Measurements from ENCODE around the gene CEACAM18. TPM values are rescaled to one million over a fixed set of nuclear protein-coding genes. Genes with fewer than 3 reads are reported as not detected.

Gene CEACAM18

Small RNAs within 50 kb of the gene (small RNA-seq; reads per million reads assigned to genes)
- gene AC020914.3 (ENCODE audit: insufficient read depth): not detected
- not detected for gene AC020914.5 (ENCODE audit: insufficient read depth)

Data from neuronal stem cell (in vitro differentiated cells).